Measurements from ENCODE around the gene MORC1.

MORC1 gene

GRCh38 chr3:108946292-108947285 lies 171.3 kb downstream of the MORC1 start:
- in situ Hi-C loops (cut with MboI; ENCODE audit: low sequenced_read_pairs), result no loop called here

- in situ Hi-C loops (cut with MboI; ENCODE audit: low sequenced_read_pairs), result no loop called here
Measured at GRCh38 chr3:108940568-108941263, 177.2 kb downstream of the MORC1 start.

- in situ Hi-C loops (cut with MboI; ENCODE audit: low sequenced_read_pairs), result no loop called here
Measured at GRCh38 chr3:108940166-108940565, 177.8 kb downstream of the MORC1 start.

GRCh38 chr3:108936924-108937689 lies 180.8 kb downstream of the MORC1 start:
- in situ Hi-C loops (cut with MboI; ENCODE audit: low sequenced_read_pairs), result no loop called here

- in situ Hi-C loops (cut with MboI; ENCODE audit: low sequenced_read_pairs), result no loop called here
Measured at GRCh38 chr3:108931035-108931434, 186.9 kb downstream of the MORC1 start.

GRCh38 chr3:108918866-108919265 lies 199.1 kb downstream of the MORC1 start:
- in situ Hi-C loops (cut with MboI; ENCODE audit: low sequenced_read_pairs), result loop anchor here (25.0 kb wide), 2 partner anchors 257 to 432 kb away; no protein-coding TSS in a partner anchor

GRCh38 chr3:108914774-108915641 lies 202.9 kb downstream of the MORC1 start:
- in situ Hi-C loops (cut with MboI; ENCODE audit: low sequenced_read_pairs), result loop anchor here (25.0 kb wide), 2 partner anchors 253 to 428 kb away; no protein-coding TSS in a partner anchor

- in situ Hi-C loops (cut with MboI; ENCODE audit: low sequenced_read_pairs), result loop anchor here (25.0 kb wide), 2 partner anchors 247 to 422 kb away; no protein-coding TSS in a partner anchor
Measured at GRCh38 chr3:108909799-108910198, 208.1 kb downstream of the MORC1 start.
